VCaP (cell line): ENCODE results near the gene PTGIS.

Experiments
- H3K27ac ChIP-seq: fragments of 450-650 bp; 2 replicates; pipeline ENCODE4 v1.5.1; 2017
- CTCF ChIP-seq: fragments of 450-650 bp; conservative IDR thresholded peaks from 2 replicates; pipeline ENCODE4 v1.5.1; 2017; ENCODE audit warnings: mild to moderate bottlenecking, moderate library complexity

PTGIS gene

GRCh38 chr20:49584418-49585382 lies 16.8 kb upstream of the PTGIS start:
- peak overlapping the region; percentile 75 for H3K27ac ChIP-seq
- no peak for TF ChIP-seq CTCF

GRCh38 chr20:49583669-49584417 lies 15.9 kb upstream of the PTGIS start:
- peak overlapping the region; percentile 75 for H3K27ac ChIP-seq
- TF ChIP-seq CTCF: 0 out of 2 replicates have a peak, but pooled peaks have one; percentile 15

- H3K27ac ChIP-seq: peak overlapping the region; percentile 75
Observed at GRCh38 chr20:49583343-49583668, 15.4 kb upstream of the PTGIS start.

GRCh38 chr20:49582413-49583334 lies 14.7 kb upstream of the PTGIS start:
- peak overlapping the region; percentile 75 for H3K27ac ChIP-seq
- TF ChIP-seq CTCF: no peak

More at GRCh38 chr20:49583343-49583668, 15.4 kb upstream of the PTGIS start:
- no peak for TF ChIP-seq CTCF

GRCh38 chr20:49581482-49581881 lies 13.5 kb upstream of the PTGIS start:
- TF ChIP-seq CTCF: no peak
- no peak overlapping the region for H3K27ac ChIP-seq

GRCh38 chr20:49580813-49581174 lies 12.9 kb upstream of the PTGIS start:
- TF ChIP-seq CTCF: no peak
- H3K27ac ChIP-seq: 0 out of 2 replicates have a peak overlapping the region, but pooled peaks have one; percentile 12
